GM12874 (cell line): ENCODE measurements around the gene WFDC10A.

ENCODE experiments used
- CTCF ChIP-seq: IDR thresholded peaks from 2 replicates; pipeline ENCODE4 v1.5.1; 2011; ENCODE audit warnings: low read depth, mild to moderate bottlenecking, control low read depth, low read length, moderate library complexity; ENCODE audit not compliant: insufficient read depth

Gene WFDC10A

GRCh38 chr20:45595235-45595634 lies 34.3 kb upstream of the WFDC10A start:
- no peak for TF ChIP-seq CTCF

GRCh38 chr20:45607810-45608209 lies 21.7 kb upstream of the WFDC10A start:
- no peak for TF ChIP-seq CTCF

GRCh38 chr20:45611054-45611453 lies 18.5 kb upstream of the WFDC10A start:
- no peak for TF ChIP-seq CTCF

GRCh38 chr20:45612314-45612713 lies 17.2 kb upstream of the WFDC10A start:
- no peak for TF ChIP-seq CTCF

GRCh38 chr20:45617591-45617990 lies 11.9 kb upstream of the WFDC10A start:
- TF ChIP-seq CTCF, result no peak

GRCh38 chr20:45621593-45621992 lies 7.9 kb upstream of the WFDC10A start:
- TF ChIP-seq CTCF, result no peak

GRCh38 chr20:45626540-45626939 lies 3.0 kb upstream of the WFDC10A start:
- no peak for TF ChIP-seq CTCF

GRCh38 chr20:45630371-45630770 lies 832 bp downstream of the WFDC10A start:
- TF ChIP-seq CTCF, result no peak
